Endometrium (tissue), 2 donors: ENCODE measurements around the gene PACSIN2.
A peak's percentile ranks its signal among the peaks of the same experiment; 100 is the strongest.
"Not testable (repeated sequence)": the region's sequence is repeated elsewhere in the genome, so short reads cannot be mapped to it uniquely, and the experiment has no call there.

ENCODE experiments used
- FAIRE-seq: peaks from 2 replicates; lab custom pipeline; 2012; peaks lifted over from hg19 to GRCh38; lab: Jason Lieb, UNC
- donor health status: control.
- donor health status: control.

Gene PACSIN2

DNA sequence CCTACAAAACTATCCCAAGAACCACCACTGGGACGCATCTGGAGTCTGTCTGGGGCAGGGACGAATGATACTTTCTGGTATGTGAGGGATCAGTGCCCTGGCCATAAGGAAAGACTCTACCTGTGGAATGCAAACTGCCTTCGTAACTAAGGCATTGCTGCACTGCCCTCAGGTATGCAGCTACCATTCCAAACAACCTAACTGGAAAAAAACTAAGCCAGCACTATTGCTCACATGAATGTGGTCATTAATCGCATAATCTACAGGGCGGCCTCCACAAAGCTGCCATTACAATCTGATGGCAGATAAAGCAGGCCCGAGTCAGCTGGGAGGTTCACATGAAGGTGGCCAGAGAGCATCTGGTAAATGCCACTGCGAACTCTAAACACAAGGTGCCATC lies 3.9 kb downstream of the PACSIN2 start:
- no peak for FAIRE-seq

DNA sequence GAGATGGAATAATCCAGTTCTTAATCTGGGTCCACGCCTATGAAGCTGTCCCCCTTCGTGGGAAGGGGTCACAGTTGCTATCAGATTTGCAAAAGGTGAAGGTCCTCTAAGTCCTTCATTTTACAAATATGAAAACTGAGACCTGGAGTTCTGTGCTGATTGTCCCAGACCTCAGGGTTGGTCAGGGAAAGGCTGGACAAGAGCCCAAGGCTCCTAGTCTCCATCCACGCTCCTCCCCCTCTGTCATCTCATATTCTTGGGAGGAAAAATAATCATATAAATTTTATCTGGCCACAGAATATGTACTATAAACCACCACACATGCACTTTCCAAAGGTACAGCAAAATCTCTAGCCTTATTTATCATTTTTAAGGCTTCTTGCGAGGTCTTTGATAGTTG lies 5.5 kb downstream of the PACSIN2 start:
- FAIRE-seq, result no peak

DNA sequence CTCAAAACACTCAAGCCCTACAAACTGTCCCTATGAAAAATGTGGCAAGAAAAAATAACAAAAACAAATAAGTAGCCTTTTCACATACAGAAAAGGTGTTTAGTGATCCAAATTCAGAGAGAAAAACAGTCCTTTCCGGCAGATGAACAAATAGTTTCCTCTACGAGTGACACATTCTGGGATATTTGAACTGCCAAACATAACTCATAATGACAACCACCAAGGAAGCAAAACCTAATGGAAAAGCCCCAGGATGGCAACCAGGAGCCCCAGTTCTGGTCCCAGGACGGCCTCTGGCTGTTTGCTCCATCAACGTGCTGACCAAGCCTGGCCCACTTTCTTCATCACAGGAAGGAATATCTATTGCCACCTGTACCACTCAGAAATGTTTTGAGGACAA lies 6.0 kb downstream of the PACSIN2 start:
- no peak for FAIRE-seq

DNA sequence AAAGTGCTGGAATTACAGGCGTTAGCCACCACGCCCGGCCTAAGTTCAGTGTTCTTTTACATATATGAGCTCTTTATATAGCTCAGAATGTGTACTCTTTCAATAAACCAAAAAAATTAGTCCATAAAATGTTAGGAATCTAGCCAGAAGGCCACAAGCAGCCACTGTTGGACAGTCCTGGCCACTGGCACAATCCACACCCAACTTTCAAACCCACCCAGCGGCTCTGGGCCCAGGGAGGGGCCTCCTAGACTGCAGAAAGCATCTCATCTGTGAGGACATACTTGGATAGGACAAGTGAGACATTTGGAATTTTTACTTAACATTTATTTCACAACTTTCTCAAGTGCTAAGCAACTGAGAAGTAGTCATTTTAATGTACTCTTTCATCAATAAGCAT lies 6.4 kb downstream of the PACSIN2 start:
- no peak for FAIRE-seq

DNA sequence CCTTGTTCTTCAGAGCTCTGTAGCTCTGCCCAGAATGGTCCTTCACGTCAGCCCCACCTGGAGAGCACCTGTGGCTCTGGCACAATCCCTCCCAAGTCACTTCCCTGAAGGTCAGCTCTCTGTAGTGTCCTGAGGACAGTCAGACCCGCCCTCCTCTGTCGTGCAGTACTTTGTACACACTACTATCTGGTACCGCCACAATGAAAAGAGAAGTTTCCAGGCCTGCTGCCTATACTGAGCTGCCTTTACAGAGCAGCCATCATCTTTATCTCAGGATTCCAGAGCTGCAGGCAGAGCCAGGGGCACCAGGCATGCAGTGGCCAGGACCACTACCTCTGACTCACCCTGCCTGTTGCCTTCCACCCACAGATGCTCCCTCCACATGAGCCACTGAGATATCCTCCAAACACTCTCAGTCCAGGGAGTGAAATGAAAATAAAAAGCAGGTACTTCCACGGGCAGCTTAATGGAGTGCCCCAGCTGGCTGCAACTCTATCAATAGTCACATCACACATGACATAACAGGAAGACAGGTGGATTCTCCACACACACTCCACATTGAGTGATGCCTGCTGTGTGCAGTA lies 7.3 kb downstream of the PACSIN2 start:
- no peak for FAIRE-seq

DNA sequence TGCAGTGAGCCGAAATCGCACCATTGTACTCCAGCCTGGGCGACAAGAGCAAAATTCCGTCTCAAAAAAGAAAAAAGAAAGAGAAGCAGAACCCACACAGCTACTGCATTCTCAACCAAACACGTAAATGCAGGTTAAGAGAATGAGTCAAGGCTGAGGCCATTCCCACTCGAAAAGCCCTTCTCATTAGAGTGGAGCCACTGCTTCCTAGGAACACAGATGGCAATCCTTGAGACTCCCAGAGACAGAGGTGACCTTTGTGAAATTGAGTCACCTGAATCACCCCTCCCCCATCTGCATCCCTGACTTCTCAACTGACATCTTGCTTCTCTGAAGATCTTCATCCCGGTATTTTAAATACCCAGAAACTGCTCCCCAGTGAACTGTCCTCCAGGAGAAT lies 8.2 kb downstream of the PACSIN2 start:
- no peak for FAIRE-seq

DNA sequence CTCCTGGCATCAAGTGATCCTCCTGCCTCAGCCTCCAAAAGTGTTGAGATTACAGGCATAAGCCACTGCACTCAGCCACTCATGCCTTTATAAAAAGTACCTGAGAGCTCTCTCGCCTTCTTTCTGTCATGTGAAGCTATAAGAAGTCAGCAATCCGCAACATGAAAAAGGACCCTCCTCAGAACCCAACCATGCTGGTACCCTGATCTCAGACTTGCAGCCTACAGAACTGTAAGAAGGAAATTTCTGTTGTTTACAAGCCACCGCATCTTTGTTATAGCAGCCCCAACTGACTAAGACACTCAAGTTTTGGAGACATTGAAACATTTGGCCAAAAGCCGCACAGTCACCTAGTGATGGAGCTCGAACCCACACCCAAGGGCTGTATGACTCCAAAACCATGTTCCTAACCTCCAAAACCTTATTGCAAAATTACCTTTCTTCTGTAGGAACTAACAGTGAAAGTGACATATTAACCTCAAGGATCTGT lies 8.9 kb downstream of the PACSIN2 start:
- FAIRE-seq, result no peak

DNA sequence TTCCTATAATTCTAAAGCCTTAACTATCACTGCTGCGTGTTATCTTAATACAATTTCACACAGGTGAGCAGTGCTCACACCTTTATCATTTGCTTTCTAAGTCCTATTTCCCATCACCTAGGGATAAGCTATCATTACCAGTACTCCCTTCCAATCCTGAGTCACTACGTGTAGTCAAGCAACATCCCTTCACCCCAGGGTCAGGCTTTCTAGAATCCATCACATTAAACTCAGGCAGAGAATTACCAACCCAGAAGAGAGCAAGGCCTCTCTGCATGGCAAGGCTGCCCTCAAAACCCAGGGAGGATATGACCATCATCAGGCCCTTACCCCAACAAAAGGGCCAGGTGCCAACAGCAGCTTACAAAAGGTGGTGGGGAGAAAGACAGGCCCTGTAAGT lies 9.8 kb downstream of the PACSIN2 start:
- FAIRE-seq, result no peak

DNA sequence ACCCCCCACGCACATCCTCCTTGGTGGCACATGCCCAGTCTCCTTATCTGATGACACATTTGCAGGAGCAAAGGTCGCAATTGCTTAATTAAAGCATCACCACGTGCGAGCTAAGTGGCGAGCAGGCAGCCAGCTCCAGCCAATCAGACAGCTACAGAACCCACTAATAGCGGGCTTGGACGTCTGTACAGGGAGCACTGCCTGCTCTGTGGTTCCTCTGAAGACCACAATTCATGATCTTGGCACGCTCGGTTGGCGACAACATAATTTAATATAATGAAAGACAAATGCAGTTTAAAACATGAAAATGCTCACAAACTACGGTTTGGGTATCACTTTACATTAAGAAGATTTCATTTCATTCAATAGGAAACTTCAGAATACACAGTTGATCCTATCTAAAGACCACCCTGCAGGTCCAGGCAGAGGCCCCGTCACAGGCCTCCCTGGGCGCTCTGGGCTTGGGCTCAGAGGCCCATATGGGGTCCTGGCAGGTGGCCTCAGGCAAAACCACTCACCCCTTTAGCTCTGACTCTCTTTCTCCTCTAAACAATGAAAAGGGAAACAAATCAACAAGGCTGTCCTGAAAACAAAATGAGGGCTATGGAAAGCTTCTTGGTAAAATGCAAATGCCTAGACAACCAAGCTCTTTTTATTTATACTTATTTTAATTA lies 10.4 kb downstream of the PACSIN2 start:
- FAIRE-seq, result no peak

DNA sequence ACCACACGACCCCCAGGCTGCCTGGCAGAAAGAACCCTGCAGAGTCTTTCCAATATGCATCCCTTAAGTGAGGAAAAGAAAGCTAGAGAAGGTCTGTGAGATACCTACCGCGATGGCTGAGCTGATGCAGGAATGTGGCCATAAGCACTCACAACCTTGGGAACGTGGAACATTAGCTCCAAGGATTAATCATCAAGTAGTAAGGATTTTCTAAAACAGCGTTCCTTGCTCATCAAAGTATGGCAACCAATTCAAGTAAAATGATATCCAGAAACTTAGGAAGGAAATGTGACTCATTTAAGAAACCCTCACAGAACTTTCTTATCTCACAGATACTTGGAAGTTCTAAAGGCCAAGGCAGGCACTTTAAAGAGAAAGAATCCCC lies 12.8 kb downstream of the PACSIN2 start:
- FAIRE-seq, result no peak

DNA sequence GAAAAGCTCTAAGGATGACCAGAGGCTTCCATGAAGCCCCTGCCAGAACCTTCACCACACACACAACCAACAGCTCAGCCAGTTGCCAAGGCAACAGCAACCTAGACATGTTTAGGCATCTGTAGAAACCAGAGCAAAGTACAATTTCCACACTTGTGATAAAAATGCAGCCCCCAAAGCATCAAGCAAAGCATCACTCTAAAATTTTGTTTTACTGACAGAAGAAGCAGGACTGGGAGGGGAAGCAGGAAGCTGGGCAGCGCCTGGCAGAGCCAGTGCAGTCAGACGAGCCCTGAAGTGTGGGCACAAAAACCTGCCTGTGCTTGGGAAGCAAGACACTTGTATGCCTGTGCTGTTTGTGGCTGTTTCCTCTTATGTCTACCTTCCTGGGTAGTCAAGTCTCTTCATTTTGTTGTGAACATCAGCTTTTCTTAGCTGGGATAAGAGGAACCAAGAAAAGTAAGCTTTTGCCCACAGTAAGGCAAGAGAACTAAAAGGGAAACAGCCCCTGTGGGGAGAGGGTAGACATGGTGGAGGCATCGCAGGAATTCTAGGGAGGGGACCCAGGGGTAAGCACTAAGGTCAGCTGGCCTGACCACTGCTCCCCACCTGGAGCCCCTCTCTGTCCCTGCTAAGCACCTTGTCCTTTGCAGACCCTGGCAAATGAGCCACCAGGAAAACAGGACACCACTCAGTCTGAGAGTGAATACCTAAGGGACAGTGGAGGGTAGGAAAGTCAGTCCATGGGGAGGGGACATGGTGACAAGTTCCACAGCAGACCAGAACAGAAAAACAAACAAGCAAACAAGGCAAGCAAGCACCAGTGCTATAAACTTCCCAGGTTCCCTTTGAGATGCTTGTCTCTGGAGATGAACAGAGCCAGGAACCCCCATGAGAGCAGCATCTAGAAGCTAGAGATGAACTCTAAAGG lies 13.4 kb downstream of the PACSIN2 start:
- no peak for FAIRE-seq

DNA sequence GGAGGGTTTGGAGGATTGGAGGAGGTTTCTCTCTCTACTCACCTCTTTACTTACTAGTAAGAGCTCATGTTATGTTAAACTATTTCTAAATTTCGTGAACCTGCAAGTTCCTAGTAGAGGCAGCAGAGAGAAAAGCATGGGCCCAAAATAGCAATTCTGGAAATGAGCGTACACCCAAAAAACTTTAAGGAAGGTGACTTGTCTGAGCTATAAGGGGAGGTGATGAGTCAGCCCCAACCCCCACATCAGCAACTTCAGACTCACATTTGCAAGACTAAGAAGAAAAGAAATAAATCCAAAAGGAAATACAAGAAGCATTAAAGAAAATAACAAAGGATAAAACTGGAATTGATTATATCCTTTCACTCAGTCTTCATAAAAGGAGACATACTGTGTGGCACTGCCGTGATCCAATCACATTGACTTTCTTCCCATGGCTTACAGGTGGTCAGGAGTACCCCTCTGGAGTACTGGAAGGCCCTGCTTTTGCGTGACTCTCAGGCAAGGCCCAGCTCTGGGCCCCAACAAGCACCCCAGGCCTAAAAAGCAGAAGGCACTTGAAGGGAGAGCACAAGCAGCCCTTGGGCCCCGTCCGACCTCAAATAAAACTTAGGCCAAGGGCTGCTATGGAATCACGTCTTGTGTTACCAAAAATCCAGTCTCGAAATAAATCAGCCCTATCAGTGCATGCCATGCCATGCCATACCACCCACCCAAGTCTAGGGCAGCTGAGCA lies 14.3 kb downstream of the PACSIN2 start:
- FAIRE-seq, result no peak

DNA sequence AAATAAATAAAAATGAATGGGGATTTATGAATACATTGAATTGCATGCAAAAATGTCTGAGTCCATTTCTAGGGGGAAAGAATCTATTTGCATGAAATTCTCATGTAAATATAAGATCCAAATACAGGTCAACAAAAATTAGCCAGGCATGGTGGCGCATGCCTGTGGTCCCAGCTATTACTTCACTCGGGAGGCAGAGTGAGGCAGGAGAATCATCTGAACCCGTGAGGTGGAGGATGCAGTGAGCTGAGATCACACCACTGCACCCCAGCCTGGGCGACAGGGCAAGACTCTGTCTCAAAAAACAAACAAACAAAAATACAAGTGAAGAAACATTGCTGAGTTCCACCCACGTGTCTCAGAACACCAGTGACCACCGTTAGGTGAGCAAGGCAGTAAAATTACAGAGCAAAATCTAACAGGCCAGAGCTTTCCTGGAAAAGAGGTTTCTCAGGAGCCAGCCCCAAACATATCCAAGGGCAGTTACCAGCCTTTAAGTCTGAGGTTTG lies 17.3 kb downstream of the PACSIN2 start:
- FAIRE-seq, result no peak

DNA sequence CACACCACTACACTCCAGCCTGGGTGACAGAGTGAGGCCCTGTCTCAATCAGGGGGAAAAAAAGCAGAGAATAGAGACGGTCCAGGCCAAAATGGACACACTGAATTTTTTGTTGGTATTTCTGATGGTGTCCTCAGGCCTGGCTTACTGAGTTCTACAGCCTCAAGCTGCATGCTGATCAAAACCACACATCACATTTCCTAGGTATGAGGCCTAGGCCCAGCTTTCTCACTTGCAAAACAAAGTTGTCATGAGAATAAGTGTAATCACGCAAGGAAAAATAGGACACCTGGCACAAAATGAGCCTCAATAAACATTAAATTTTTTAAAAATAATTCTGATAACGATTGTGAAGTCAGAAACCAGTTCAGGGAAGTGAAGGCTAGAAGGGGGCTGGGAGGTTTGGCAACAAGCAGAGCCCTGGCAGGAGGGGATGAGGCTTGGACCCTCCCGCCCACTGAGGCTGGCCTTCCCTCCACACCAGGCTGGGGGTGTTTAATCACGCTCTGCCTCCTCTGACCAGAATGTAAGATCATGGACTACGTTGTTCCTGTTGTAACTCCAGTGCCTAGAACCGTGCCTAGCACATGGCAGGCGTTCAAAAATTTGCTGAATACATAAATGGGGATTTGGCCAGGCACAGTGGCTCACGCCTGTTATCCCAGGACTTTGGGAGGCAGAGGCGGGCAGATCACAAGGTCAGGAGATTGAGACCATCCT lies 18.1 kb downstream of the PACSIN2 start:
- FAIRE-seq, result no peak

DNA sequence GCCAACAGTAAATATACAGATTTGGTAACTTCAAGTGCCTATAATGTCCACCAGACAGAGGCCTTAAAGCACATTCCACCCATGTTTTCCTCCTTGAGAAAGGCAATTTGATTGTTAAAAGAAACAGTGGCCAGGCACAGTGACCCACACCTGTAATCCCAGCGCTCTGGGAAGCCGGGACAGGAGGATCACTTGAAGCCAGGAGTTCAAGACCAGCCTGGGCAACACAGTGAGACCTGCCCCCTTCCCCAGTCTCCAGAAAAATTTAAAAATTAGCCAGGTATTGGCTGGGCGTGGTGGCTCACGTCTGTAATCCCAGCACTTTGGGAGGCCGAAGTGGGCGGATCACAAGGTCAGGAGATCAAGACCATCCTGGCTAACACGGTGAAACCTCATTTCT lies 19.3 kb downstream of the PACSIN2 start:
- FAIRE-seq, result not testable (repeated sequence)

DNA sequence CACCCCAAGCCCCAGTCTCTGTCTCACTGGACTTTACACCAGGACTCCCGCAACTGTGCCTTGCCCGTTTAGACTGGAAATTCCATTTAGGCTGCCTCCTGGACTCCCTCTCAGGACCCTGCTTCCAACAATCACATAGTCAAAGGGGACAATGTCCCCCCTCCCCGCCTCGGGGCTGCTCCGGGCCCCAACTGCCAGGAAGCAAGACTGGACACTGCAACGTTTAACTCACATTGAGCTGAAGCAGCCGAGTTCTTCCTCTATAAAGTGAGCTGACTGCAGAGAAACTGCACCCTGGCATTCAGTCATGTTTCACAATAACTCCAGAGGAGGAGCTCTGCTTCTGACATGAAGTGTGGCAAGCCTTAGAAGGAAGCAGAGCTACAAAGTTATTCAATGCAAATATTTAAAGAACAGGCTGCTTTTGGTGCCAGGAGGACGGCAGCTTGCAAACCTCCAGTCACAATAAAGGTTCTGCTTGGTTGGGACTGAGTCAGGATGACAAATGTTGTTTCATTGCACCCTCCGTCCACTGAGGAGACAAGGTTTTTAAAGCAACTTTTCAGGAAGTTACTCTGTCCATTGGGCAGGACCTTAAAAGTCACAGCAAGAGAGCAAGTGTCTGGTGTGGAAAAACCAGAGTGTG lies 19.9 kb downstream of the PACSIN2 start:
- FAIRE-seq, result peak; percentile 23

DNA sequence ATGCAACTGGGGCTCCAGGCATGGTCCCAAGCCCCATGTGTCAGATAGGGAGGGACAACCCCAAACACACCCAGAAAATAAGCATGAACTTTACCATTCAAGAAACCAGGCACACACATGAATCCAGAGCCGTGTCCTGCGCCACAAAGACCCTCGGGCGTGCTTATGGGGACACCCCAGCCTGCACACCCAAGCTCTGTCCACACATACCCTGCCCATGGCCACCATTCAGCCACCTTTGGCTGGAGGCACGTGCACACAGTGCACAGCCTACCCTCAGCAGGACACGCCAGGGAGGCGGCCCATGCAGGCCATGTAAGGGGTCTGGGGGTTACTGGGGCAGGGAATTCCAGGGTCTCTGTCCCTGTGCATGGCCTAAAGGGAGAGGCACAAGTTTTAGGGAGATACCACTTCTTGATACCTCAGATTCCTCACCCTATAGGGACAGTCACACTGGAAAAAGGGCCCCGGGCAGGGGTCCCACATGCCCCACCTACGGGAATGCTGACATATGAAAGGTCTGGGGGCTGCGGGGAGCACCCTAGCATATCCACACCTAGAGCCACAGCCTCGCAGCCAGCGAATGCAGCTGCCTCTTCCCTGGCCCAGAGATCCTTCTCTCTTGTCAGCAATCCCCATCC lies 20.6 kb downstream of the PACSIN2 start:
- no peak for FAIRE-seq

DNA sequence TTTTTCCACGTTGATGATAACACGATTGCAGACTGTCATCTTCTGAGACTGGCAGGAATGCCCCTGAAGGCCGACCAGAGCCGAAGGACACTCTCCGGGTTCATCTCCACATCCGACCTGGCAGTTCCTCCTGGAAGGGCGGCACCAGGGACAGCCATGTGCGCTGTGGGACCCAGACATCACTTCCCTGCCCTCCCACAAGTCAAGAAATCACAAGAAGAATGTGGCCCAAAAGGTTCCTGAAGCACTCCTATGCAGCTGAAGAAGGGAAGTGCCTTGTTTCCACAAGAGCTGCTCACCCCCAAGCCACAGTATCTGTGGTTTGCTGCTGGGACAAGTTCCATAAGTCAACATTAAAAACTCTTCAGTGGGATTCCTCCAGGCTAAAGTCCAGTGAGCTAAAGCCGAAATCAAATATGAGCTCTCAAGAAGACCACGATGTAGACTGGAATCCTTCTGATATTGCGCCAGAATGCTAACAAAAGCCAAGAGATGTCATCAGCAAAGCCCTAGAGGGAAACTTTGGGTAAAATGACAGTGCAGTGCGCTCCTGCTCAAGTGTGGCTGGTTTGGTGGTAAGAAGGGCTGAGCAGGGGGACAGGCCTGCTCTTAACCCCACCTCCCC lies 21.2 kb downstream of the PACSIN2 start:
- FAIRE-seq, result no peak

DNA sequence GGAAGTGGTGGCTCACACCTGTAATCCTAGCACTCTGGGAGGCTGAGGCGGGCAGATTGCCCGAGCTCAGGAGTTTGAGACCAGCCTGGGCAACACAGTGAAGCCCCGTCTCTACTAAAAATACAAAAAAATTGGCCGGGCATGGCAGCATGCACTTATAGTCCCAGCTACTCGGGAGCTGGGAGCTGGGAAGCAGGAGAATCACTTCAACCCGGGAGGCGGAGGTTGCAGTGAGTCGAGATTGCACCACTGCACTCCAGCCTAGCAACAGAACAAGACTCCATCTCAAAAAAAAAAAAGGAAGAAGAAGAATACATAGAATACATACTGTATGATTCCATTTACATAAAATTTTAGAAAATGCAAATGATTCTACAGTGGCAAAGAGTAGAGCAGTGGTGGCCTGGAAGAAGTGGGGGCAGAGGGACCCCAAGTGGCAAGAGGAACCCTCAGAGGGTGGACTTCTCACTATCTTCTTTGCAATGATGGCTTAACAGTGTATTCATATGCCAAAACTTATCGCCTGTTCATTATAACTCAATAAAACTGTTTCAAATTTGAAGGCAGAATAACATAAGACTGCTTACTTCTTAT lies 22.0 kb downstream of the PACSIN2 start:
- FAIRE-seq, result no peak

DNA sequence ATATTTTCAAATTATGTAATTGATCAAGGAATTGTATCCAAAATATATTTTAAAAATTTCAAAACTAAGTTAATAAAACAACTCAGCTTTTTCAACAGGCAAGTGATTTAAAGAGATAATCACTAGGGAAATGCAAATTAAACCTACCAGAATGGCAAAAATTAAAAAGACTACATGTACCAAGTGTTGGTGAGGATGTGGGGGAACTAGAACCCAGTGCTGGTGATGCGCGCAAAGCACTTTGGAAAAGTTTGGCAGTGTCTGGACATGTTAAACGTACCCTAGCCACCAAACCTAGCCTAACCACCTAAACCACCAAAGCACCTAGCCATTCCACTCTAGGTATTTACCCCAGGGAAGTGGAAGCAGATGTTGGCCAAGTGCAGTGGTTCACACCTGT lies 22.9 kb downstream of the PACSIN2 start:
- FAIRE-seq, result no peak
